ENCODE data around the gene STIM2.

The STIM2 gene

DNA sequence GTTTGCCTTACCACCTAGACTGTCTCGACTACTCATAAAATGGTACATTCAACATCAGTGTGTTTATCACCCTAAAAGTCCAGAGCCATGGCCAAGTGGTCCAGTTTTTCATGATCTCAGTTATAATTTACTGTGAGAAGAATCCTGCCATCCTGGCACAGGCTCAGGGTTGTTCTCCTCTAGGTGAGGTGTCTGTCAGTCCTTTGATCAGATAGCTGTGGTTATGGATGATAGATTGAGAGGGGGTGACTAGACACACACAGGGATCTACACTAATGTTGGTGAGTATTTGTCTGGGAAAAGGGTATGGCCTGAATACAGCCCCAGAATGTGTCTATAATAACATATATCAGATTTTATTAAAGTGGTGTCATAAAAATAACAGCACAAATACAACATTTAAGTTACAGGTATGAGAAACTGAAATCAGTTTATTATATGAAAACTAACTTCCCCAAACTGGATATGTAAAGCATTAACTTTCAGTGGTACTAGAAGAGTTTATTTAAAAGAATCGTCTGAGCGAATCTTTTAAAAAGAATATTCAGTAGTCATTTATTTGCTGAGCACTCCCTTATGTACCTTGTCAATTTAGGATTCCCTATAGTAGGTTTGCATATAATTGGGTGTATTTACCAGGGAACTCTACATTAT lies 93.3 kb downstream of the STIM2 start:
- Histone ChIP-seq H3K4me3 (ENCODE audit: low read length in 2 of 2) (no peak overlapping the region), H3K9ac (ENCODE audit: low read depth, low read length, poor library complexity) (no peak overlapping the region), H3K9me3 (replicated peaks in 1 of 2; ENCODE audit: control insufficient read depth in 2 of 2, insufficient read depth in 1 of 2, low read depth in 1 of 2, low read length in 2 of 2) (peaks cover 0 to 6% of the 10 kb centered on the region in 2 donors), H2BK120ac (ENCODE audit: low read depth, low read length) (no peak overlapping the region), H3K36me3 (replicated peaks in 1 of 2; ENCODE audit: control insufficient read depth in 2 of 2, insufficient read depth in 2 of 2, low read length in 2 of 2) (no peaks in the 10 kb centered on the region), H3K27me3 (ENCODE audit: control insufficient read depth in 3 of 3, insufficient read depth in 3 of 3, low read depth in 1 of 3, low read length in 3 of 3) (no peaks in the 10 kb centered on the region), H2BK5ac (ENCODE audit: low read length) (no peak overlapping the region), H3K27ac (replicated peaks; ENCODE audit: low read length) (no peak overlapping the region), H3K4ac (ENCODE audit: low read length) (no peak overlapping the region), H2BK15ac (ENCODE audit: low read length) (no peak overlapping the region), H3K14ac (ENCODE audit: low read length) (no peak overlapping the region), H3K23ac (ENCODE audit: low read depth, low read length, poor library complexity) (no peak overlapping the region), H4K8ac (ENCODE audit: low read depth, low read length) (no peak overlapping the region), H3K4me2 (ENCODE audit: insufficient read depth, low read length, poor library complexity, severe bottlenecking) (no peak overlapping the region), H3K79me1 (ENCODE audit: low read depth, low read length) (no peaks in the 10 kb centered on the region), H3K4me1 (ENCODE audit: control insufficient read depth in 2 of 2, insufficient read depth in 1 of 2, low read depth in 1 of 2, low read length in 2 of 2) (peaks cover 0 to 1% of the 10 kb centered on the region in 2 donors), H2AK5ac (ENCODE audit: low read depth, low read length) (no peak overlapping the region), H2AFZ (ENCODE audit: low read length) (no peak overlapping the region), H3K18ac (ENCODE audit: low read length) (no peak overlapping the region), H4K91ac (ENCODE audit: low read depth, low read length, poor library complexity) (no peak overlapping the region), H2BK12ac (ENCODE audit: low read length) (no peak overlapping the region)
- no CpG with 5 or more reads among the region's 3 CpGs for WGBS, 2 donors (ENCODE audit: extremely low coverage in 2 of 2, insufficient read length in 2 of 2, insufficient replicate concordance in 1 of 2)
- no peak for DNase-seq (ENCODE audit: low spot score)

DNA sequence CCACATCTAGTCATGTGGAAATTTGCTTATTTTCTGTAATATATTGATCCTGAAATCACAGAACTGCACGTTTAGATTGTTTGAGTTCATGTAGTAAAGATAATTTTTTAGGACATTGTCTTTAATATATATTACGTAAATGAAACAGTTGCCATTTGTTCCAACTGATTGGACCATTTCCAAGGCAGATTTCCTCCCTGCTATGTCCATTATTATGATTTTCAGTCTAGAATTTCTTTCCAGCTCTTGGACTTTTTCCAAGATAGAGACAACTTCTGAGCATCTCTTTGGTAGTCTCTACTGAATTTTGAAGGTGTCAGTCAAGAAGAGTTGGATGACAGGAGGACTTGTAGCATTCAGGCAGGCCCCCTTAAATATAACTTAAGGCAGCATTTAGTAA lies 94.6 kb downstream of the STIM2 start:
- H2AFZ ChIP-seq (ENCODE audit: low read length): no peak overlapping the region
- no peak overlapping the region for H3K18ac ChIP-seq (ENCODE audit: low read length)
- H3K36me3 ChIP-seq (replicated peaks in 1 of 2; ENCODE audit: control insufficient read depth in 2 of 2, insufficient read depth in 2 of 2, low read length in 2 of 2): no peaks in the 10 kb centered on the region
- H3K4me2 ChIP-seq (ENCODE audit: insufficient read depth, low read length, poor library complexity, severe bottlenecking): no peak overlapping the region
- H2AK5ac ChIP-seq (ENCODE audit: low read depth, low read length): no peak overlapping the region
- no peak overlapping the region for H2BK12ac ChIP-seq (ENCODE audit: low read length)
- H2BK120ac ChIP-seq (ENCODE audit: low read depth, low read length): no peak overlapping the region
- H3K27me3 ChIP-seq (ENCODE audit: control insufficient read depth in 3 of 3, insufficient read depth in 3 of 3, low read depth in 1 of 3, low read length in 3 of 3): no peaks in the 10 kb centered on the region
- no peaks in the 10 kb centered on the region for H3K79me1 ChIP-seq (ENCODE audit: low read depth, low read length)
- no peak overlapping the region for H3K23ac ChIP-seq (ENCODE audit: low read depth, low read length, poor library complexity)
- no peak overlapping the region for H2BK15ac ChIP-seq (ENCODE audit: low read length)
- no peak overlapping the region for H4K91ac ChIP-seq (ENCODE audit: low read depth, low read length, poor library complexity)
- no peak overlapping the region for H3K14ac ChIP-seq (ENCODE audit: low read length)
- H4K8ac ChIP-seq (ENCODE audit: low read depth, low read length): no peak overlapping the region
- no CpG with 5 or more reads among the region's 2 CpGs for WGBS, 2 donors (ENCODE audit: extremely low coverage in 2 of 2, insufficient read length in 2 of 2, insufficient replicate concordance in 1 of 2)
- H3K4me3 ChIP-seq (ENCODE audit: low read length in 2 of 2): no peak overlapping the region
- peaks cover 2 to 13% of the 10 kb centered on the region in 2 donors for H3K4me1 ChIP-seq (ENCODE audit: control insufficient read depth in 2 of 2, insufficient read depth in 1 of 2, low read depth in 1 of 2, low read length in 2 of 2)
- no peak overlapping the region for H3K27ac ChIP-seq (replicated peaks; ENCODE audit: low read length)
- DNase-seq (ENCODE audit: low spot score): no peak
- no peak overlapping the region for H3K4ac ChIP-seq (ENCODE audit: low read length)
- peaks cover 0 to 3% of the 10 kb centered on the region in 2 donors for H3K9me3 ChIP-seq (replicated peaks in 1 of 2; ENCODE audit: control insufficient read depth in 2 of 2, insufficient read depth in 1 of 2, low read depth in 1 of 2, low read length in 2 of 2)
- no peak overlapping the region for H2BK5ac ChIP-seq (ENCODE audit: low read length)
- no peak overlapping the region for H3K9ac ChIP-seq (ENCODE audit: low read depth, low read length, poor library complexity)

GRCh38 chr4:26958925-26959653 lies 98.4 kb downstream of the STIM2 start:
- H3K27me3 ChIP-seq (ENCODE audit: control insufficient read depth in 3 of 3, insufficient read depth in 3 of 3, low read depth in 1 of 3, low read length in 3 of 3): no peaks in the 10 kb centered on the region
- no peak overlapping the region for H3K18ac ChIP-seq (ENCODE audit: low read length)
- no peak overlapping the region for H3K4ac ChIP-seq (ENCODE audit: low read length)
- no peak overlapping the region for H4K91ac ChIP-seq (ENCODE audit: low read depth, low read length, poor library complexity)
- WGBS, 2 donors (ENCODE audit: extremely low coverage in 2 of 2, insufficient read length in 2 of 2, insufficient replicate concordance in 1 of 2): no CpG with 5 or more reads among the region's 4 CpGs
- no peak overlapping the region for H4K8ac ChIP-seq (ENCODE audit: low read depth, low read length)
- H2AFZ ChIP-seq (ENCODE audit: low read length): no peak overlapping the region
- no peaks in the 10 kb centered on the region for H3K36me3 ChIP-seq (replicated peaks in 1 of 2; ENCODE audit: control insufficient read depth in 2 of 2, insufficient read depth in 2 of 2, low read length in 2 of 2)
- no peak overlapping the region for H3K4me3 ChIP-seq (ENCODE audit: low read length in 2 of 2)
- no peak overlapping the region for H2BK12ac ChIP-seq (ENCODE audit: low read length)
- no peak overlapping the region for H3K14ac ChIP-seq (ENCODE audit: low read length)
- H2BK5ac ChIP-seq (ENCODE audit: low read length): no peak overlapping the region
- no peak overlapping the region for H2BK15ac ChIP-seq (ENCODE audit: low read length)
- DNase-seq (ENCODE audit: low spot score): no peak
- H3K4me2 ChIP-seq (ENCODE audit: insufficient read depth, low read length, poor library complexity, severe bottlenecking): no peak overlapping the region
- no peaks in the 10 kb centered on the region for H3K9me3 ChIP-seq (replicated peaks in 1 of 2; ENCODE audit: control insufficient read depth in 2 of 2, insufficient read depth in 1 of 2, low read depth in 1 of 2, low read length in 2 of 2)
- H2BK120ac ChIP-seq (ENCODE audit: low read depth, low read length): no peak overlapping the region
- H2AK5ac ChIP-seq (ENCODE audit: low read depth, low read length): no peak overlapping the region
- peaks cover 2 to 13% of the 10 kb centered on the region in 2 donors for H3K4me1 ChIP-seq (ENCODE audit: control insufficient read depth in 2 of 2, insufficient read depth in 1 of 2, low read depth in 1 of 2, low read length in 2 of 2)
- no peaks in the 10 kb centered on the region for H3K79me1 ChIP-seq (ENCODE audit: low read depth, low read length)
- H3K27ac ChIP-seq (replicated peaks; ENCODE audit: low read length): no peak overlapping the region
- H3K23ac ChIP-seq (ENCODE audit: low read depth, low read length, poor library complexity): no peak overlapping the region
- no peak overlapping the region for H3K9ac ChIP-seq (ENCODE audit: low read depth, low read length, poor library complexity)

DNA sequence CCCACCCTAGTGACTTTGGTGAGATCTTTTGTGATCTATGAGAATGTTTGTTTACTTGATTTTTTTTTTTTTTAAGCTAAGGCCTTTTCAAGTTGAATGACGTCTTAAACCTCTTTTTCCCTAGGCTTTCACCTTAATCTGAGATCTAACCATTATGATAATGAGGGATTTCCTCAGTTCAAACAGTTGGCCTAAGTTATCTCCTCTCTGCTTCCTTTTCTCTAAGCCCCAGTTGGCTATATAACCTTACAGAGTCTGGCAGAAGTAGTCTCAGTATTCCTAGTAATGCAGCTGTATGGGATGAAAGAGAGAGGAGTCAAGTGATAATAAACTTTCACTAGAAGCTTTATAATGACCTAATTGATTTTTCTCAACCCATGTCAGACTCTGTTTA lies 99.0 kb downstream of the STIM2 start:
- DNase-seq (ENCODE audit: low spot score): no peak
- H3K9me3 ChIP-seq (replicated peaks in 1 of 2; ENCODE audit: control insufficient read depth in 2 of 2, insufficient read depth in 1 of 2, low read depth in 1 of 2, low read length in 2 of 2): no peaks in the 10 kb centered on the region
- H3K4me3 ChIP-seq (ENCODE audit: low read length in 2 of 2): no peak overlapping the region
- H3K79me1 ChIP-seq (ENCODE audit: low read depth, low read length): no peaks in the 10 kb centered on the region
- H3K9ac ChIP-seq (ENCODE audit: low read depth, low read length, poor library complexity): no peak overlapping the region
- no peak overlapping the region for H3K18ac ChIP-seq (ENCODE audit: low read length)
- no peak overlapping the region for H2BK5ac ChIP-seq (ENCODE audit: low read length)
- H4K91ac ChIP-seq (ENCODE audit: low read depth, low read length, poor library complexity): no peak overlapping the region
- no peak overlapping the region for H2AK5ac ChIP-seq (ENCODE audit: low read depth, low read length)
- H2BK120ac ChIP-seq (ENCODE audit: low read depth, low read length): no peak overlapping the region
- no peak overlapping the region for H3K14ac ChIP-seq (ENCODE audit: low read length)
- H2AFZ ChIP-seq (ENCODE audit: low read length): no peak overlapping the region
- no peak overlapping the region for H4K8ac ChIP-seq (ENCODE audit: low read depth, low read length)
- peaks cover 2 to 14% of the 10 kb centered on the region in 2 donors for H3K4me1 ChIP-seq (ENCODE audit: control insufficient read depth in 2 of 2, insufficient read depth in 1 of 2, low read depth in 1 of 2, low read length in 2 of 2)
- no peak overlapping the region for H3K4me2 ChIP-seq (ENCODE audit: insufficient read depth, low read length, poor library complexity, severe bottlenecking)
- WGBS, 2 donors (ENCODE audit: extremely low coverage in 2 of 2, insufficient read length in 2 of 2, insufficient replicate concordance in 1 of 2): no CpG with 5 or more reads among the region's 1 CpG
- no peak overlapping the region for H2BK12ac ChIP-seq (ENCODE audit: low read length)
- H3K23ac ChIP-seq (ENCODE audit: low read depth, low read length, poor library complexity): no peak overlapping the region
- H3K27ac ChIP-seq (replicated peaks; ENCODE audit: low read length): no peak overlapping the region
- no peak overlapping the region for H2BK15ac ChIP-seq (ENCODE audit: low read length)
- H3K4ac ChIP-seq (ENCODE audit: low read length): no peak overlapping the region
- no peaks in the 10 kb centered on the region for H3K36me3 ChIP-seq (replicated peaks in 1 of 2; ENCODE audit: control insufficient read depth in 2 of 2, insufficient read depth in 2 of 2, low read length in 2 of 2)
- no peaks in the 10 kb centered on the region for H3K27me3 ChIP-seq (ENCODE audit: control insufficient read depth in 3 of 3, insufficient read depth in 3 of 3, low read depth in 1 of 3, low read length in 3 of 3)
